ENCODE data around the gene C4orf50.
"Not testable (repeated sequence)": the region's sequence is repeated elsewhere in the genome, so short reads cannot be mapped to it uniquely, and the experiment has no call there.

The C4orf50 gene

GRCh38 chr4:5995901-5996623 lies 22.2 kb downstream of the C4orf50 start:
- in situ Hi-C loops (cut with MboI; ENCODE audit: low sequenced_read_pairs), result no loop called here

GRCh38 chr4:5993876-5994811 lies 24.1 kb downstream of the C4orf50 start:
- in situ Hi-C loops (cut with MboI; ENCODE audit: low sequenced_read_pairs), result no loop called here

GRCh38 chr4:5993346-5993745 lies 24.9 kb downstream of the C4orf50 start:
- in situ Hi-C loops (cut with MboI; ENCODE audit: low sequenced_read_pairs), result not testable (repeated sequence)

- in situ Hi-C loops (cut with MboI; ENCODE audit: low sequenced_read_pairs), result no loop called here
Measured at GRCh38 chr4:5992828-5993321, 25.4 kb downstream of the C4orf50 start.

GRCh38 chr4:5992171-5992827 lies 25.9 kb downstream of the C4orf50 start:
- in situ Hi-C loops (cut with MboI; ENCODE audit: low sequenced_read_pairs), result no loop called here

GRCh38 chr4:5991405-5991804 lies 26.8 kb downstream of the C4orf50 start:
- in situ Hi-C loops (cut with MboI; ENCODE audit: low sequenced_read_pairs), result no loop called here

- in situ Hi-C loops (cut with MboI; ENCODE audit: low sequenced_read_pairs), result no loop called here
Measured at GRCh38 chr4:5990446-5991160, 27.6 kb downstream of the C4orf50 start.

GRCh38 chr4:5989236-5990225 lies 28.7 kb downstream of the C4orf50 start:
- in situ Hi-C loops (cut with MboI; ENCODE audit: low sequenced_read_pairs), result no loop called here

GRCh38 chr4:5988086-5988845 lies 30.0 kb downstream of the C4orf50 start:
- in situ Hi-C loops (cut with MboI; ENCODE audit: low sequenced_read_pairs), result no loop called here

GRCh38 chr4:5984843-5985242 lies 33.4 kb downstream of the C4orf50 start:
- in situ Hi-C loops (cut with MboI; ENCODE audit: low sequenced_read_pairs), result no loop called here

GRCh38 chr4:5982156-5982973 lies 35.9 kb downstream of the C4orf50 start:
- in situ Hi-C loops (cut with MboI; ENCODE audit: low sequenced_read_pairs), result no loop called here

- in situ Hi-C loops (cut with MboI; ENCODE audit: low sequenced_read_pairs), result no loop called here
Measured at GRCh38 chr4:5980436-5981155, 37.6 kb downstream of the C4orf50 start.

GRCh38 chr4:5979981-5980380 lies 38.2 kb downstream of the C4orf50 start:
- in situ Hi-C loops (cut with MboI; ENCODE audit: low sequenced_read_pairs), result no loop called here

GRCh38 chr4:5976921-5977320 lies 41.3 kb downstream of the C4orf50 start:
- in situ Hi-C loops (cut with MboI; ENCODE audit: low sequenced_read_pairs), result no loop called here

- in situ Hi-C loops (cut with MboI; ENCODE audit: low sequenced_read_pairs), result no loop called here
Measured at GRCh38 chr4:5976431-5976830, 41.8 kb downstream of the C4orf50 start.

GRCh38 chr4:5974321-5974720 lies 43.9 kb downstream of the C4orf50 start:
- in situ Hi-C loops (cut with MboI; ENCODE audit: low sequenced_read_pairs), result no loop called here

- in situ Hi-C loops (cut with MboI; ENCODE audit: low sequenced_read_pairs), result no loop called here
Measured at GRCh38 chr4:5973486-5974220, 44.6 kb downstream of the C4orf50 start.
